Measurements from ENCODE around the gene CKAP2.
"Not testable (repeated sequence)": the region's sequence is repeated elsewhere in the genome, so short reads cannot be mapped to it uniquely, and the experiment has no call there.

Gene CKAP2

DNA sequence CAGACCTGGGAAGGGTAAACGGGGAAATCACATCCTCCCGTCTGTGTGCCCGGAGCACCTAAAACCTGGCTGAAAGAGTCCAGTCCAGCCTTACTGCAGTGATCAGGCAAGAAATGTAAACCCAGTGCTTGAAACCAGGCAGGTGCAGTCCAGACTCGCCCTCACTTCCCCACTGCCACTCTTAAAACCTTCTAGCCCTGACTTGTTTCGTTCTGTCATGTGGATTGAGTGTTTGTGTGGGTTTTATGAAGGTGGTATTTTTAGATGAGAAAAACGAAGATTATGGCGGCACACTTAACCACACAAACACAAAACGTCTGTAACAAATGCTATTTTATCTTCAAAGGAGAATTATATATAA is 839 bp upstream of the CKAP2 start:
- peaks cover 6% of the 10 kb centered on the region for H3K36me3 ChIP-seq (ENCODE audit: insufficient read depth, insufficient read length, low read length)
- DNase-seq (ENCODE audit: low read depth, low spot score): no peak
- H3K9ac ChIP-seq (ENCODE audit: insufficient read length, low read depth): no peak overlapping the region
- H3K27me3 ChIP-seq (ENCODE audit: insufficient read depth, insufficient read length): no peaks in the 10 kb centered on the region
- H3K4me1 ChIP-seq (ENCODE audit: insufficient read depth, insufficient read length): no peaks in the 10 kb centered on the region
- H3K4me3 ChIP-seq (ENCODE audit: insufficient read length, low read depth): peak overlapping the region; percentile 47
- no peaks in the 10 kb centered on the region for H3K9me3 ChIP-seq (ENCODE audit: insufficient read depth, low read length)
- TF ChIP-seq YY1 (IDR thresholded peaks at IDR 0.05; ENCODE audit: insufficient read depth, insufficient read length) (no peak), SUZ12 (IDR thresholded peaks at IDR 0.05; ENCODE audit: extremely low read depth, insufficient read depth, insufficient read length) (no peak), ZNF274 (IDR thresholded peaks at IDR 0.05; ENCODE audit: low read depth, low read length) (no peak)

- Histone ChIP-seq H3K9ac (ENCODE audit: insufficient read length, low read depth) (peak overlapping the region; percentile 81), H3K4me1 (ENCODE audit: insufficient read depth, insufficient read length) (no peaks in the 10 kb centered on the region), H3K9me3 (ENCODE audit: insufficient read depth, low read length) (no peaks in the 10 kb centered on the region), H3K27me3 (ENCODE audit: insufficient read depth, insufficient read length) (no peaks in the 10 kb centered on the region), H3K4me3 (ENCODE audit: insufficient read length, low read depth) (peak overlapping the region; percentile 47), H3K36me3 (ENCODE audit: insufficient read depth, insufficient read length, low read length) (peaks cover 6% of the 10 kb centered on the region)
- peak; percentile 66 for DNase-seq (ENCODE audit: low read depth, low spot score)
- TF ChIP-seq SUZ12 (IDR thresholded peaks at IDR 0.05; ENCODE audit: extremely low read depth, insufficient read depth, insufficient read length) (no peak), ZNF274 (IDR thresholded peaks at IDR 0.05; ENCODE audit: low read depth, low read length) (no peak), YY1 (IDR thresholded peaks at IDR 0.05; ENCODE audit: insufficient read depth, insufficient read length) (no peak)
Observed at GRCh38 chr13:52455677-52456041, 381 bp downstream of the CKAP2 start.

GRCh38 chr13:52459668-52460067 is 4.4 kb downstream of the CKAP2 start:
- H3K27me3 ChIP-seq (ENCODE audit: insufficient read depth, insufficient read length): no peaks in the 10 kb centered on the region
- no peak for DNase-seq (ENCODE audit: low read depth, low spot score)
- H3K9me3 ChIP-seq (ENCODE audit: insufficient read depth, low read length): no peaks in the 10 kb centered on the region
- no peaks in the 10 kb centered on the region for H3K4me1 ChIP-seq (ENCODE audit: insufficient read depth, insufficient read length)
- TF ChIP-seq YY1 (IDR thresholded peaks at IDR 0.05; ENCODE audit: insufficient read depth, insufficient read length) (no peak), SUZ12 (IDR thresholded peaks at IDR 0.05; ENCODE audit: extremely low read depth, insufficient read depth, insufficient read length) (no peak), ZNF274 (IDR thresholded peaks at IDR 0.05; ENCODE audit: low read depth, low read length) (no peak)
- peaks cover 13% of the 10 kb centered on the region for H3K36me3 ChIP-seq (ENCODE audit: insufficient read depth, insufficient read length, low read length)
- no peak overlapping the region for H3K4me3 ChIP-seq (ENCODE audit: insufficient read length, low read depth)
- H3K9ac ChIP-seq (ENCODE audit: insufficient read length, low read depth): no peak overlapping the region

GRCh38 chr13:52461265-52461664 is 6.0 kb downstream of the CKAP2 start:
- no peaks in the 10 kb centered on the region for H3K4me1 ChIP-seq (ENCODE audit: insufficient read depth, insufficient read length)
- no peak for TF ChIP-seq SUZ12 (IDR thresholded peaks at IDR 0.05; ENCODE audit: extremely low read depth, insufficient read depth, insufficient read length)
- no peaks in the 10 kb centered on the region for H3K9me3 ChIP-seq (ENCODE audit: insufficient read depth, low read length)
- peaks cover 17% of the 10 kb centered on the region for H3K36me3 ChIP-seq (ENCODE audit: insufficient read depth, insufficient read length, low read length)
- no peak overlapping the region for H3K4me3 ChIP-seq (ENCODE audit: insufficient read length, low read depth)
- H3K9ac ChIP-seq (ENCODE audit: insufficient read length, low read depth): no peak overlapping the region
- H3K27me3 ChIP-seq (ENCODE audit: insufficient read depth, insufficient read length): no peaks in the 10 kb centered on the region
- no peak for DNase-seq (ENCODE audit: low read depth, low spot score)

DNA sequence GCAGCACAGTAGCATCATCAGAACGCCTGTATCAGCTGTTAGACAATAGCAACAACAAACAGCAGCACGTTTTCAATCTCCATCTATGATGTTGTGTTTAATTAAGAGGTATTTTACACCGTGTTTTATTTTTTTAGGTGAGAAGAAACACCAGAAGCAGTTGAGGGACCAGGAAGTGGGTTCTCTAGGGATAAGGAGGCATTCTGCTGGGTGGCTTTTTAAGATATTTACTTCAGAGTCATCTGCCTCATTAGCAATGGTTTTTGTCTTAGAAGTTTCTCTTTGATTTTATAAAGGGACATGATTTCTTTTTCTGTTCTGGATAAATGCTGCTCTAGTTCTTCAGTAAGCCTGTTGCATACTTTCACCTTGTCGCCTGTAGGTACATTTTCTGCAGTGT is 8.2 kb downstream of the CKAP2 start:
- Histone ChIP-seq H3K36me3 (ENCODE audit: insufficient read depth, insufficient read length, low read length) (peaks cover 16% of the 10 kb centered on the region), H3K9me3 (ENCODE audit: insufficient read depth, low read length) (no peaks in the 10 kb centered on the region), H3K9ac (ENCODE audit: insufficient read length, low read depth) (no peak overlapping the region), H3K4me3 (ENCODE audit: insufficient read length, low read depth) (no peak overlapping the region), H3K27me3 (ENCODE audit: insufficient read depth, insufficient read length) (no peaks in the 10 kb centered on the region), H3K4me1 (ENCODE audit: insufficient read depth, insufficient read length) (no peaks in the 10 kb centered on the region)
- TF ChIP-seq YY1 (IDR thresholded peaks at IDR 0.05; ENCODE audit: insufficient read depth, insufficient read length) (no peak), ZNF274 (IDR thresholded peaks at IDR 0.05; ENCODE audit: low read depth, low read length) (no peak), SUZ12 (IDR thresholded peaks at IDR 0.05; ENCODE audit: extremely low read depth, insufficient read depth, insufficient read length) (no peak)
- no peak for DNase-seq (ENCODE audit: low read depth, low spot score)

DNA sequence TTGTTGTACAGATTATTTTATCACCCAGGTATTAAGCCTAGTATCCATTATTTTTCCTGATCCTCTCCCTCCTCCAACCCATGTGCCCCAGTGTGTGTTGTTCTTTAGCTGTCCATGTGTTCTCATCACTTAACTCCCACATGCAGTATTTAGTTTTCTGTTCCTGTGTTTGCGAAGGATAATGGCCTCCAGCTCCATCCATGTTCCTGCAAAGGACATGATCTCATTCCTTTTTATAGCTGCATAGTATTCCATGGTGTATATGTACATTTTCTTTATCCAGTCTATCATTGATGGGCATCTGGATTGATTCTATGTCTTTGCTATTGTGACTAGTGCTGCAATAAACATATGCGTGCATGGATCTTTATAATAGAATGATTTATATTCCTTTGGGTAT is 13.2 kb downstream of the CKAP2 start:
- not testable (repeated sequence) for DNase-seq (ENCODE audit: low read depth, low spot score); H3K27me3 ChIP-seq (ENCODE audit: insufficient read depth, insufficient read length); H3K4me3 ChIP-seq (ENCODE audit: insufficient read length, low read depth); H3K9me3 ChIP-seq (ENCODE audit: insufficient read depth, low read length); H3K4me1 ChIP-seq (ENCODE audit: insufficient read depth, insufficient read length); H3K9ac ChIP-seq (ENCODE audit: insufficient read length, low read depth)
- peaks cover 12% of the 10 kb centered on the region for H3K36me3 ChIP-seq (ENCODE audit: insufficient read depth, insufficient read length, low read length)

DNA sequence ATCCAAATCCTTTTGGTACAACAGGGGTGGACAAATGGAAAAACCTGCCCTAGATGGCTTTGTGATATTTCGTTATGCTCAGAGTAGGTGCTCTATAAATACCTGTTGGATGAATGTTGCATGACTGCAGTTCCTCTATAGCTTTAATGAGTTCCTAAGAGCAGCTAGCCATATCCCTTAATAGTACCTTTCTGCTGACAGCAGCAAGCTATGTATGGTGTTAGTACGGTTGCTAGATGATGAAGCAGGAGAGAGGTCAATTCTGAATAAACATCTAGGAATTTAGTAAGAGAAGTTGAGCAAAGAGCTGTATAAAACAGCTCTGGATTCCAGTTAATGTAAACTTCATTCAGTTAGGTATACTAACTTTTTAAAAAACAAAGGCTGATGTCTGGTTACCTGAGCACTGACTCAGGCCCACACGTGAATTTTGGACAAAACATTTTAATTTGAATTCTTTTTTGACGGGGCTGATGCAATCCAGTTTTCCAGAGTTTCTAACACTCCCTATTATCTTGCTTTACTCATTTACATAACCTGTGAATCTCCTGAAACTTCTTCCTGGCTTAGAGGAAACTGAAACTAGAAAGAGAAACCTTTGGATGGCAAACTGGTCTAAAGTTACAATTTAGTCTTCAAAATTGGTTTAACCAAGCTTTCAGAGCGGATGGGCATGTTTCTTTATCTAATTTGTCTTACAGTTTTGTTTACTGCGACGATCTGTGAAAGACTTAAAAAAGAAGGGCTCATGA is 25.6 kb downstream of the CKAP2 start:
- not testable (repeated sequence) for H3K27me3 ChIP-seq (ENCODE audit: insufficient read depth, insufficient read length); DNase-seq (ENCODE audit: low read depth, low spot score); H3K9me3 ChIP-seq (ENCODE audit: insufficient read depth, low read length); H3K9ac ChIP-seq (ENCODE audit: insufficient read length, low read depth); H3K4me3 ChIP-seq (ENCODE audit: insufficient read length, low read depth); H3K36me3 ChIP-seq (ENCODE audit: insufficient read depth, insufficient read length, low read length); H3K4me1 ChIP-seq (ENCODE audit: insufficient read depth, insufficient read length)

- H3K9ac ChIP-seq (ENCODE audit: insufficient read length, low read depth); DNase-seq (ENCODE audit: low read depth, low spot score); H3K4me3 ChIP-seq (ENCODE audit: insufficient read length, low read depth); H3K36me3 ChIP-seq (ENCODE audit: insufficient read depth, insufficient read length, low read length); H3K27me3 ChIP-seq (ENCODE audit: insufficient read depth, insufficient read length); H3K4me1 ChIP-seq (ENCODE audit: insufficient read depth, insufficient read length); H3K9me3 ChIP-seq (ENCODE audit: insufficient read depth, low read length): not testable (repeated sequence)
Observed at GRCh38 chr13:52487078-52487477, 31.8 kb downstream of the CKAP2 start.

- not testable (repeated sequence) for H3K9me3 ChIP-seq (ENCODE audit: insufficient read depth, low read length); DNase-seq (ENCODE audit: low read depth, low spot score); H3K36me3 ChIP-seq (ENCODE audit: insufficient read depth, insufficient read length, low read length)
Observed at GRCh38 chr13:52488763-52489162, 33.5 kb downstream of the CKAP2 start.

GRCh38 chr13:52491015-52491414 is 35.7 kb downstream of the CKAP2 start:
- not testable (repeated sequence) for H3K27me3 ChIP-seq (ENCODE audit: insufficient read depth, insufficient read length); H3K9ac ChIP-seq (ENCODE audit: insufficient read length, low read depth); H3K4me3 ChIP-seq (ENCODE audit: insufficient read length, low read depth); DNase-seq (ENCODE audit: low read depth, low spot score); H3K4me1 ChIP-seq (ENCODE audit: insufficient read depth, insufficient read length); H3K9me3 ChIP-seq (ENCODE audit: insufficient read depth, low read length); H3K36me3 ChIP-seq (ENCODE audit: insufficient read depth, insufficient read length, low read length)

More at GRCh38 chr13:52488763-52489162, 33.5 kb downstream of the CKAP2 start:
- H3K27me3 ChIP-seq (ENCODE audit: insufficient read depth, insufficient read length); H3K4me3 ChIP-seq (ENCODE audit: insufficient read length, low read depth); H3K9ac ChIP-seq (ENCODE audit: insufficient read length, low read depth); H3K4me1 ChIP-seq (ENCODE audit: insufficient read depth, insufficient read length): not testable (repeated sequence)

DNA sequence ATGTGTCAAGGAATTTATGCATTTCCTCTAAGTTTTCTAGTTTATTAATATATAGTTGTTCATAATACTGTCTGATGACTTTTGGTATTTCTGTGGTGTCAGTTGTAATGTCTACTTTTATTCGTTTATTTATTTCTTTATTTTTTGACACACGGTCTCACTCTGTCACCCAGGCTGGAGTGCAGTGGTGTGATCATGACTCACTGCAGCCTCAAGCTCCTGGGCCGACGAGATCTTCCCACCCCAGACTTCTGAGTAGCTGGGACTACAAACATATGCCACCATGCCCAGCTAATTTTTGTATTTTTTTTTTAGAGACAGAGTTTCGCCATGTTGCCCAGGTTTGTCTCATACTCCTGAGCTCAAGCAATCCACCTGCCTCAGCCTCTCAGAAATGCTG is 39.0 kb downstream of the CKAP2 start:
- not testable (repeated sequence) for H3K4me3 ChIP-seq (ENCODE audit: insufficient read length, low read depth); H3K9ac ChIP-seq (ENCODE audit: insufficient read length, low read depth); H3K27me3 ChIP-seq (ENCODE audit: insufficient read depth, insufficient read length); H3K9me3 ChIP-seq (ENCODE audit: insufficient read depth, low read length); H3K36me3 ChIP-seq (ENCODE audit: insufficient read depth, insufficient read length, low read length); DNase-seq (ENCODE audit: low read depth, low spot score); H3K4me1 ChIP-seq (ENCODE audit: insufficient read depth, insufficient read length)
